IMR-90 (cell line): ENCODE data around the gene SIDT1. TPM values are rescaled to one million over a fixed set of nuclear protein-coding genes. Genes with fewer than 3 reads are reported as not detected.

Source experiments
- ATAC-seq: fragments of 200-7000 bp; cut with Tn5 transposase; 2 replicates; pipeline ENCODE4 v1.9.1; 2020; ENCODE audit warnings: low read depth, mild to moderate bottlenecking, moderate library complexity
- BruUV-seq: library from RNA; stranded (reverse); fragments of 400-500 nt; replicated peaks from 2 replicates; lab custom pipeline; 2021; lab: Mats Ljungman, UMichigan
- CTCF ChIA-PET: fragments of 300-600 bp; formaldehyde crosslinking; extraction: SDS; loops from one replicate; lab custom pipeline; 2021; ENCODE audit warnings: antibody characterized with exemption; lab: Yijun Ruan, JAX
- POLR2A ChIA-PET: fragments of 300-600 bp; sonication (Branson Sonifier 250); formaldehyde crosslinking; loops from one replicate; lab custom pipeline; 2022; ENCODE audit warnings: antibody characterized with exemption; ENCODE audit not compliant: unreplicated experiment; lab: Charles Lee
- DNase-seq: peaks from one replicate; pipeline ENCODE4 v3.0.0; 2013
- H2AFZ ChIP-seq: replicated peaks from 2 replicates; pipeline ENCODE3; 2013; ENCODE audit warnings: low read length, mild to moderate bottlenecking; ENCODE audit not compliant: poor library complexity
- H2AK5ac ChIP-seq: 2 replicates; pipeline ENCODE4 v1.6.1; 2013; ENCODE audit warnings: low read depth, low read length, inconsistent platforms
- H2AK9ac ChIP-seq: replicated peaks from 2 replicates; pipeline ENCODE3; 2013; ENCODE audit warnings: mild to moderate bottlenecking, low read depth, low read length, moderate library complexity; ENCODE audit not compliant: poor library complexity
- H2BK120ac ChIP-seq: 2 replicates; pipeline ENCODE4 v1.6.1; 2013; ENCODE audit warnings: low read depth, low read length, inconsistent platforms
- H2BK15ac ChIP-seq: 3 replicates; pipeline ENCODE4 v1.6.1; 2013; ENCODE audit warnings: low read depth, low read length, inconsistent platforms
- H2BK20ac ChIP-seq: 2 replicates; pipeline ENCODE4 v1.6.1; 2013; ENCODE audit warnings: low read depth, mild to moderate bottlenecking, inconsistent platforms, low read length, moderate library complexity
- H2BK5ac ChIP-seq: 2 replicates; pipeline ENCODE4 v1.6.1; 2013; ENCODE audit warnings: mild to moderate bottlenecking, low read depth, low read length, inconsistent platforms; ENCODE audit not compliant: poor library complexity, severe bottlenecking
- H3K14ac ChIP-seq: replicated peaks from 2 replicates; pipeline ENCODE4 v1.6.1; 2013; ENCODE audit warnings: low read depth, low read length, inconsistent platforms
- H3K18ac ChIP-seq: 2 replicates; pipeline ENCODE4 v1.6.1; 2013; ENCODE audit warnings: low read depth, low read length, control low read depth
- H3K23ac ChIP-seq: 2 replicates; pipeline ENCODE4 v1.6.1; 2013; ENCODE audit warnings: low read depth, low read length, inconsistent platforms
- H3K27ac ChIP-seq: 2 replicates; pipeline ENCODE4 v1.5.1; 2013; ENCODE audit warnings: mild to moderate bottlenecking, control low read depth, low read length; ENCODE audit not compliant: insufficient read depth
- H3K27me3 ChIP-seq: 2 replicates; pipeline ENCODE4 v1.6.1; 2013; ENCODE audit warnings: low read length; ENCODE audit not compliant: control insufficient read depth, insufficient read depth
- H3K36me3 ChIP-seq: 2 replicates; pipeline ENCODE4 v1.6.1; 2013; ENCODE audit warnings: low read length, mixed read lengths; ENCODE audit not compliant: control insufficient read depth, insufficient read depth
- H3K4ac ChIP-seq: 2 replicates; pipeline ENCODE4 v1.6.1; 2013; ENCODE audit warnings: low read depth, low read length, inconsistent platforms
- H3K4me1 ChIP-seq: 2 replicates; pipeline ENCODE4 v1.6.1; 2013; ENCODE audit warnings: low read length, mixed read lengths; ENCODE audit not compliant: control insufficient read depth, insufficient read depth
- H3K4me2 ChIP-seq: 2 replicates; pipeline ENCODE4 v1.6.1; 2013; ENCODE audit warnings: low read depth, mild to moderate bottlenecking, control low read depth, low read length, moderate library complexity
- H3K4me3 ChIP-seq: 2 replicates; pipeline ENCODE4 v1.5.1; 2013; ENCODE audit warnings: low read depth, mild to moderate bottlenecking, control low read depth, low read length, moderate library complexity; ENCODE audit not compliant: insufficient read depth
- H3K56ac ChIP-seq: 2 replicates; pipeline ENCODE4 v1.6.1; 2013; ENCODE audit warnings: low read length, inconsistent platforms; ENCODE audit not compliant: insufficient read depth; ENCODE audit errors: extremely low read depth
- H3K79me1 ChIP-seq, 2 experiments: 2 replicates each; pipeline ENCODE4 v1.6.1; 2013; ENCODE audit warnings: low read length in 2 of 2, inconsistent platforms in 1 of 2, low read depth in 1 of 2
- H3K9ac ChIP-seq: 2 replicates; pipeline ENCODE4 v1.6.1; 2013; ENCODE audit warnings: low read depth, low read length, control low read depth
- H3K9me1 ChIP-seq: 2 replicates; pipeline ENCODE4 v1.6.1; 2013; ENCODE audit warnings: low read length, inconsistent platforms; ENCODE audit not compliant: insufficient read depth
- H3K9me3 ChIP-seq: 2 replicates; pipeline ENCODE4 v1.6.1; 2013; ENCODE audit warnings: low read length; ENCODE audit not compliant: control insufficient read depth, insufficient read depth
- H4K20me1 ChIP-seq: 2 replicates; pipeline ENCODE4 v1.6.1; 2013; ENCODE audit warnings: low read length, inconsistent platforms; ENCODE audit not compliant: insufficient read depth
- H4K5ac ChIP-seq: 2 replicates; pipeline ENCODE4 v1.6.1; 2013; ENCODE audit warnings: mild to moderate bottlenecking, low read depth, low read length, control low read depth
- H4K8ac ChIP-seq, 2 experiments: 2 replicates each; pipeline ENCODE4 v1.6.1; 2013; ENCODE audit warnings: low read depth in 2 of 2, low read length in 2 of 2, control low read depth in 1 of 2, inconsistent platforms in 1 of 2
- H4K91ac ChIP-seq: 2 replicates; pipeline ENCODE4 v1.6.1; 2013; ENCODE audit warnings: low read depth, low read length, inconsistent platforms; ENCODE audit not compliant: insufficient read depth
- CEBPB ChIP-seq: IDR thresholded peaks from 2 replicates; pipeline ENCODE4 v1.6.1; 2012; ENCODE audit warnings: low read depth, low read length, improper control_type of control experiment
- RAD21 ChIP-seq: IDR thresholded peaks from 2 replicates; pipeline ENCODE4 v1.6.1; 2012; ENCODE audit warnings: low read length, improper control_type of control experiment
- WGBS, 2 experiments: methylation state at CpG; one replicate each; pipeline versions ENCODE4 v1.1.5 to v1.1.7; 2013; ENCODE audit warnings: missing lambda C conversion rate in 2 of 2; ENCODE audit not compliant: insufficient read length in 1 of 2; ENCODE audit errors: extremely low coverage in 2 of 2; 5-methylcytosine and 5-hydroxymethylcytosine counted together
- dilution Hi-C: fragments of 300-500 bp; cut with HindIII; formaldehyde crosslinking; loops from one replicate; pipeline ENCODE4 v1.14.3; 2018; ENCODE audit warnings: low sequenced_read_pairs; ENCODE audit not compliant: unreplicated experiment
- in situ Hi-C: fragments of 300-500 bp; cut with MboI; formaldehyde crosslinking; loops from 3 replicates; pipeline ENCODE4 v1.14.3; 2019; ENCODE audit warnings: low sequenced_read_pairs, inconsistent platforms, mixed read lengths
- intact Hi-C: fragments of 100-400 bp; cut with micrococcal nuclease; formaldehyde crosslinking; loops from 2 replicates; pipeline ENCODE4 v1.10.0; 2022
- polyA plus RNA-seq, 3 experiments: library from polyadenylated mRNA; depleted of rRNA; stranded (reverse); fragments of >200 nt; gene quantifications; 2 replicates each; pipeline ENCODE4 v1.2.3, GENCODE V29; 2012; ENCODE audit warnings: low replicate concordance in 1 of 3
- total RNA-seq: library from RNA; depleted of rRNA; stranded (reverse); fragments of >200 nt; gene quantifications from 2 replicates; pipeline ENCODE4 v1.2.3, GENCODE V29; 2012

SIDT1 gene
- total and polyA plus RNA-seq, 2 of the 4 experiments (the other 2 are of a cell fraction) = not detected

GRCh38 chr3:113548501-113548900 is 16.1 kb downstream of the SIDT1 start:
- CTCF ChIA-PET = no interaction called here
- BruUV-seq = no TSS peak
- Histone ChIP-seq H3K36me3 (no peaks in the 10 kb centered on the region), H3K9me3 (no peaks in the 10 kb centered on the region), H2BK15ac (no peak overlapping the region), H2BK5ac (no peak overlapping the region), H3K56ac (no peak overlapping the region), H4K91ac (no peak overlapping the region), H3K4me3 (no peak overlapping the region), H4K8ac (no peak overlapping the region), H3K4me2 (no peak overlapping the region), H3K79me1 (no peaks in the 10 kb centered on the region), H4K5ac (no peak overlapping the region), H2AK5ac (no peak overlapping the region), H3K9me1 (no peaks in the 10 kb centered on the region), H2AFZ (no peak overlapping the region), H2BK120ac (no peak overlapping the region), H4K20me1 (no peaks in the 10 kb centered on the region), H2BK20ac (no peak overlapping the region), H3K18ac (no peak overlapping the region), H3K27me3 (peaks cover 10% of the 10 kb centered on the region), H3K4ac (no peak overlapping the region), H3K23ac (no peak overlapping the region), H3K27ac (no peak overlapping the region), H3K14ac (no peak overlapping the region), H3K4me1 (no peaks in the 10 kb centered on the region), H3K9ac (no peak overlapping the region), H2AK9ac (no peak overlapping the region)
- in situ Hi-C loops = no loop called here
- POLR2A ChIA-PET = no interaction called here
- no peak for ATAC-seq
- intact Hi-C loops = no loop called here
- DNase-seq = no peak
- TF ChIP-seq RAD21 (no peak), CEBPB (0 out of 2 replicates have a peak, but pooled peaks have one; percentile 13)
- dilution Hi-C loops = no loop called here
- no CpG with 5 or more reads among the region's 2 CpGs for WGBS, 2 experiments
